MM.1S (cell line): ENCODE data around the gene WDR81.

Experiments
- CTCF ChIP-seq: fragments of 300-600 bp; sonication (generic); IDR thresholded peaks from 2 replicates; pipeline ENCODE4 v1.5.1; 2016; ENCODE audit warnings: antibody characterized with exemption, low read length, mixed read lengths
- EZH2 ChIP-seq: fragments of 300-600 bp; sonication (generic); optimal IDR thresholded peaks from 2 replicates; pipeline ENCODE3; 2017; ENCODE audit warnings: low read depth, mild to moderate bottlenecking, antibody characterized with exemption, low read length, mixed read lengths
- EZH2phosphoT487 ChIP-seq: fragments of 300-600 bp; sonication (generic); IDR thresholded peaks from 2 replicates; pipeline ENCODE4 v1.6.1; 2018; ENCODE audit warnings: antibody characterized with exemption, low read length

GRCh38 chr17:1714980-1715802 is 9.3 kb upstream of the WDR81 start:
- no peak for TF ChIP-seq CTCF
- TF ChIP-seq EZH2: no peak
- TF ChIP-seq EZH2phosphoT487: no peak
